Kidney (tissue), 14 donors: ENCODE measurements around the gene MYOM3. TPM values are rescaled to one million over a fixed set of nuclear protein-coding genes. Genes with fewer than 3 reads are reported as not detected.

Experiments used
- DNase-seq, 5 donors: peaks; one replicate each; pipeline ENCODE4 v3.0.0-alpha.2; 2013 to 2020
- FAIRE-seq: peaks from 2 replicates; lab custom pipeline; 2012; peaks lifted over from hg19 to GRCh38; lab: Jason Lieb, UNC
- H3K27ac ChIP-seq, 2 donors: one replicate each; pipeline ENCODE4 v1.7.0; 2013; ENCODE audit warnings: low read depth in 2 of 2, low read length in 2 of 2, inconsistent platforms in 1 of 2
- H3K27me3 ChIP-seq: one replicate; pipeline ENCODE4 v1.7.1; 2013; ENCODE audit warnings: low read length, inconsistent platforms; ENCODE audit not compliant: control insufficient read depth, insufficient read depth
- H3K36me3 ChIP-seq, 3 donors: one replicate each; pipeline versions ENCODE4 v1.7.0 to v1.7.1; 2013; ENCODE audit warnings: low read length in 3 of 3, control low read depth in 1 of 3, inconsistent platforms in 1 of 3; ENCODE audit not compliant: insufficient read depth in 3 of 3, control insufficient read depth in 2 of 3
- H3K4me1 ChIP-seq, 3 donors: one replicate each; pipeline versions ENCODE4 v1.7.0 to v1.7.1; 2013; ENCODE audit warnings: low read length in 3 of 3, inconsistent platforms in 1 of 3, low read depth in 1 of 3; ENCODE audit not compliant: control insufficient read depth in 2 of 3, insufficient read depth in 2 of 3
- H3K4me3 ChIP-seq, 3 donors: one replicate each; pipeline versions ENCODE4 v1.7.0 to v1.8.1; 2013; ENCODE audit warnings: low read length in 3 of 3, control low read depth in 1 of 3, inconsistent platforms in 1 of 3
- H3K9ac ChIP-seq, 3 donors: one replicate each; pipeline versions ENCODE4 v1.7.0 to v1.7.1; 2013; ENCODE audit warnings: low read length in 3 of 3, control low read depth in 1 of 3, inconsistent platforms in 1 of 3
- H3K9me3 ChIP-seq, 3 donors: one replicate each; pipeline versions ENCODE4 v1.7.0 to v1.7.1; 2013; ENCODE audit warnings: low read length in 3 of 3, control low read depth in 1 of 3, inconsistent platforms in 1 of 3; ENCODE audit not compliant: control insufficient read depth in 2 of 3, insufficient read depth in 1 of 3
- CTCF ChIP-seq: IDR thresholded peaks from 3 replicates; pipeline ENCODE4 v1.5.1; 2012; ENCODE audit warnings: mild to moderate bottlenecking, moderate library complexity, borderline replicate concordance; ENCODE audit not compliant: insufficient read depth; ENCODE audit errors: extremely low read depth
- intact Hi-C: fragments of 100-400 bp; cut with DNase I; formaldehyde crosslinking; loops from one replicate; pipeline ENCODE4 v1.11.1; 2022
- polyA plus RNA-seq: library from polyadenylated mRNA; stranded (reverse); fragments of 350-450 nt; fragmentation: Illumina TruSeq; extraction: RNeasy Lipid Tissue Mini Kit (QIAGEN cat#74804); gene quantifications from one replicate; pipeline ENCODE4 v1.2.3, GENCODE V29; 2014; ENCODE audit warnings: low read depth, low replicate concordance; ENCODE audit not compliant: insufficient read depth
- total RNA-seq: library from RNA; stranded (reverse); fragmentation: NEBNext Ultra II Directional; extraction: Animal tissue kit (Norgen Biotek cat#: 25700); gene quantifications from one replicate; pipeline ENCODE4 v1.2.1, GENCODE V29; 2021
- donor health status: control.
- donor health status: control.
- donor health status: control.
- donor health status: control.
- donor health status: control.
- donor health status: DM: yes; HTN: yes; CAD: no.
- donor health status: Normal renal cell carcinoma (clear cell type).

MYOM3 gene
- total and polyA plus RNA-seq, 2 donors from 2014 or later = 13.5 to 20.5 TPM

- H3K27me3 ChIP-seq = no peaks in the 10 kb centered on the region
- no peak for FAIRE-seq
- intact Hi-C loops = no loop called here
- no peak for DNase-seq
- TF ChIP-seq CTCF = no peak
- H3K36me3 ChIP-seq = no peaks in the 10 kb centered on the region
- H3K27ac ChIP-seq = no peak overlapping the region
- H3K9ac ChIP-seq = no peak overlapping the region
- H3K4me3 ChIP-seq = no peak overlapping the region
- peaks cover 0 to 12% (median 9%) of the 10 kb centered on the region in 3 donors for H3K4me1 ChIP-seq
- no peaks in the 10 kb centered on the region for H3K9me3 ChIP-seq
Observed at GRCh38 chr1:24121406-24121805, 9.5 kb upstream of the MYOM3 start.

GRCh38 chr1:24120965-24121364 is 9.0 kb upstream of the MYOM3 start:
- Histone ChIP-seq H3K27ac (peak overlapping the region in 1 of 2 donors; percentile 49), H3K4me3 (no peak overlapping the region), H3K27me3 (no peaks in the 10 kb centered on the region), H3K4me1 (peaks cover 0 to 12% (median 9%) of the 10 kb centered on the region in 3 donors), H3K36me3 (no peaks in the 10 kb centered on the region), H3K9ac (no peak overlapping the region), H3K9me3 (no peaks in the 10 kb centered on the region)
- no peak for TF ChIP-seq CTCF
- intact Hi-C loops = no loop called here
- FAIRE-seq = no peak
- peak in 1 of 5 donors; percentile 32 for DNase-seq

- Histone ChIP-seq H3K27me3 (no peaks in the 10 kb centered on the region), H3K9me3 (no peaks in the 10 kb centered on the region), H3K36me3 (no peaks in the 10 kb centered on the region), H3K4me1 (peaks cover 0 to 12% (median 9%) of the 10 kb centered on the region in 3 donors), H3K9ac (no peak overlapping the region), H3K4me3 (no peak overlapping the region), H3K27ac (peak overlapping the region; percentile 1 to 49)
- DNase-seq (peak in 3 of 5 donors; percentile 24 to 67 (median 48)), FAIRE-seq (no peak)
- intact Hi-C loops = no loop called here
- TF ChIP-seq CTCF = no peak
Observed at GRCh38 chr1:24119859-24120756, 8.2 kb upstream of the MYOM3 start.
